ENCODE results near the gene PIGS. TPM values are rescaled to one million over a fixed set of nuclear protein-coding genes. Genes with fewer than 3 reads are reported as not detected.
A peak's percentile ranks its signal among the peaks of the same experiment; 100 is the strongest.

PIGS gene
- total and polyA plus RNA-seq, 9 of the 15 experiments (the other 6 are each of a cell fraction or from before 2014, with no cell fraction given): 47.5 to 138 (median 57.6) TPM

DNA sequence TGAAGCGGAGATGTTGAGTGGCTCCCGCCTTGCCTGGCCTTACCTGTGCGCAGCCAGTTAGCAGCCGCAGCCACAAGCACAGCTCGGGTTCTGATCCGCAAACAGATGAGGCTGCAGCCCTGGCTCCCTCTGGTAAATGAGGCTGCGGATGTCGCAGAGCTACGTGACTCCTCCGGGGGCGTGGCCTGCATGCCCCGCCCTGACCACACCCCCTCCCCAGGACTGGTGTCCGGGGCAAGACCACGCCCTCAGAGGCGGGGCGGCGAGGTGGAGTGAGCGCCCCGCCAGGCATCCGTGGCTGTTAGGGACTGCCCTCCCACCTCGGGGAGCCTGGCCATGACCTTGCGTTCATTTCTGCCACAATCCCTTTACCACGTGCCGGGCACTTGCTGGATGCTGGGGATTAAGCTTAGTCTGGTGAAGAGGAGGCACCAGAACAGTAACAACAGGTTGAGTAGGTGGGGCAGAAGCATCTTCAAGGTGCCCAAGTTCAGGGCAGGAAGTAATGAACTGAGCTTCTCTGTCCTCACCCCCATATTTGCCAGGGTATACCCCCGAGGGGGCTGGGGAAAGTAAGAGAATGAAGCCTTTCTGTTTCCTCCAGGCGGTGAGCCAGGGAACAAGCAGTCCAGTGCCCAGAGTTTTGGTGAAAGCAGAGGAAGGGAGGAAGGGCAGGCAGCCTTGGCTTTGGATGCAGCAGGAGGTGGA, 5.6 kb upstream of the PIGS start, which contains the start of gene ALDOC (continued):
- TF ChIP-seq, protein P1, sequence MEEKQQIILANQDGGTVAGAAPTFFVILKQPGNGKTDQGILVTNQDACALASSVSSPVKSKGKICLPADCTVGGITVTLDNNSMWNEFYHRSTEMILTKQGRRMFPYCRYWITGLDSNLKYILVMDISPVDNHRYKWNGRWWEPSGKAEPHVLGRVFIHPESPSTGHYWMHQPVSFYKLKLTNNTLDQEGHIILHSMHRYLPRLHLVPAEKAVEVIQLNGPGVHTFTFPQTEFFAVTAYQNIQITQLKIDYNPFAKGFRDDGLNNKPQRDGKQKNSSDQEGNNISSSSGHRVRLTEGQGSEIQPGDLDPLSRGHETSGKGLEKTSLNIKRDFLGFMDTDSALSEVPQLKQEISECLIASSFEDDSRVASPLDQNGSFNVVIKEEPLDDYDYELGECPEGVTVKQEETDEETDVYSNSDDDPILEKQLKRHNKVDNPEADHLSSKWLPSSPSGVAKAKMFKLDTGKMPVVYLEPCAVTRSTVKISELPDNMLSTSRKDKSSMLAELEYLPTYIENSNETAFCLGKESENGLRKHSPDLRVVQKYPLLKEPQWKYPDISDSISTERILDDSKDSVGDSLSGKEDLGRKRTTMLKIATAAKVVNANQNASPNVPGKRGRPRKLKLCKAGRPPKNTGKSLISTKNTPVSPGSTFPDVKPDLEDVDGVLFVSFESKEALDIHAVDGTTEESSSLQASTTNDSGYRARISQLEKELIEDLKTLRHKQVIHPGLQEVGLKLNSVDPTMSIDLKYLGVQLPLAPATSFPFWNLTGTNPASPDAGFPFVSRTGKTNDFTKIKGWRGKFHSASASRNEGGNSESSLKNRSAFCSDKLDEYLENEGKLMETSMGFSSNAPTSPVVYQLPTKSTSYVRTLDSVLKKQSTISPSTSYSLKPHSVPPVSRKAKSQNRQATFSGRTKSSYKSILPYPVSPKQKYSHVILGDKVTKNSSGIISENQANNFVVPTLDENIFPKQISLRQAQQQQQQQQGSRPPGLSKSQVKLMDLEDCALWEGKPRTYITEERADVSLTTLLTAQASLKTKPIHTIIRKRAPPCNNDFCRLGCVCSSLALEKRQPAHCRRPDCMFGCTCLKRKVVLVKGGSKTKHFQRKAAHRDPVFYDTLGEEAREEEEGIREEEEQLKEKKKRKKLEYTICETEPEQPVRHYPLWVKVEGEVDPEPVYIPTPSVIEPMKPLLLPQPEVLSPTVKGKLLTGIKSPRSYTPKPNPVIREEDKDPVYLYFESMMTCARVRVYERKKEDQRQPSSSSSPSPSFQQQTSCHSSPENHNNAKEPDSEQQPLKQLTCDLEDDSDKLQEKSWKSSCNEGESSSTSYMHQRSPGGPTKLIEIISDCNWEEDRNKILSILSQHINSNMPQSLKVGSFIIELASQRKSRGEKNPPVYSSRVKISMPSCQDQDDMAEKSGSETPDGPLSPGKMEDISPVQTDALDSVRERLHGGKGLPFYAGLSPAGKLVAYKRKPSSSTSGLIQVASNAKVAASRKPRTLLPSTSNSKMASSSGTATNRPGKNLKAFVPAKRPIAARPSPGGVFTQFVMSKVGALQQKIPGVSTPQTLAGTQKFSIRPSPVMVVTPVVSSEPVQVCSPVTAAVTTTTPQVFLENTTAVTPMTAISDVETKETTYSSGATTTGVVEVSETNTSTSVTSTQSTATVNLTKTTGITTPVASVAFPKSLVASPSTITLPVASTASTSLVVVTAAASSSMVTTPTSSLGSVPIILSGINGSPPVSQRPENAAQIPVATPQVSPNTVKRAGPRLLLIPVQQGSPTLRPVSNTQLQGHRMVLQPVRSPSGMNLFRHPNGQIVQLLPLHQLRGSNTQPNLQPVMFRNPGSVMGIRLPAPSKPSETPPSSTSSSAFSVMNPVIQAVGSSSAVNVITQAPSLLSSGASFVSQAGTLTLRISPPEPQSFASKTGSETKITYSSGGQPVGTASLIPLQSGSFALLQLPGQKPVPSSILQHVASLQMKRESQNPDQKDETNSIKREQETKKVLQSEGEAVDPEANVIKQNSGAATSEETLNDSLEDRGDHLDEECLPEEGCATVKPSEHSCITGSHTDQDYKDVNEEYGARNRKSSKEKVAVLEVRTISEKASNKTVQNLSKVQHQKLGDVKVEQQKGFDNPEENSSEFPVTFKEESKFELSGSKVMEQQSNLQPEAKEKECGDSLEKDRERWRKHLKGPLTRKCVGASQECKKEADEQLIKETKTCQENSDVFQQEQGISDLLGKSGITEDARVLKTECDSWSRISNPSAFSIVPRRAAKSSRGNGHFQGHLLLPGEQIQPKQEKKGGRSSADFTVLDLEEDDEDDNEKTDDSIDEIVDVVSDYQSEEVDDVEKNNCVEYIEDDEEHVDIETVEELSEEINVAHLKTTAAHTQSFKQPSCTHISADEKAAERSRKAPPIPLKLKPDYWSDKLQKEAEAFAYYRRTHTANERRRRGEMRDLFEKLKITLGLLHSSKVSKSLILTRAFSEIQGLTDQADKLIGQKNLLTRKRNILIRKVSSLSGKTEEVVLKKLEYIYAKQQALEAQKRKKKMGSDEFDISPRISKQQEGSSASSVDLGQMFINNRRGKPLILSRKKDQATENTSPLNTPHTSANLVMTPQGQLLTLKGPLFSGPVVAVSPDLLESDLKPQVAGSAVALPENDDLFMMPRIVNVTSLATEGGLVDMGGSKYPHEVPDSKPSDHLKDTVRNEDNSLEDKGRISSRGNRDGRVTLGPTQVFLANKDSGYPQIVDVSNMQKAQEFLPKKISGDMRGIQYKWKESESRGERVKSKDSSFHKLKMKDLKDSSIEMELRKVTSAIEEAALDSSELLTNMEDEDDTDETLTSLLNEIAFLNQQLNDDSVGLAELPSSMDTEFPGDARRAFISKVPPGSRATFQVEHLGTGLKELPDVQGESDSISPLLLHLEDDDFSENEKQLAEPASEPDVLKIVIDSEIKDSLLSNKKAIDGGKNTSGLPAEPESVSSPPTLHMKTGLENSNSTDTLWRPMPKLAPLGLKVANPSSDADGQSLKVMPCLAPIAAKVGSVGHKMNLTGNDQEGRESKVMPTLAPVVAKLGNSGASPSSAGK (IDR thresholded peaks at IDR 0.05): peak; percentile 93; the same call in 1 of the 2 replicates
- TF ChIP-seq, protein P2, sequence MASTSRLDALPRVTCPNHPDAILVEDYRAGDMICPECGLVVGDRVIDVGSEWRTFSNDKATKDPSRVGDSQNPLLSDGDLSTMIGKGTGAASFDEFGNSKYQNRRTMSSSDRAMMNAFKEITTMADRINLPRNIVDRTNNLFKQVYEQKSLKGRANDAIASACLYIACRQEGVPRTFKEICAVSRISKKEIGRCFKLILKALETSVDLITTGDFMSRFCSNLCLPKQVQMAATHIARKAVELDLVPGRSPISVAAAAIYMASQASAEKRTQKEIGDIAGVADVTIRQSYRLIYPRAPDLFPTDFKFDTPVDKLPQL (IDR thresholded peaks at IDR 0.05; ENCODE audit: extremely low read depth, insufficient read length): peak; percentile 29
- TF ChIP-seq RBM22 (IDR thresholded peaks at IDR 0.05; ENCODE audit: low read depth, low read length, poor library complexity, severe bottlenecking): no peak
- peak; percentile 92; the same call in 1 of the 2 replicates for TF ChIP-seq MTA3 (IDR thresholded peaks at IDR 0.05; ENCODE audit: borderline replicate concordance)
- TF ChIP-seq, protein P3, sequence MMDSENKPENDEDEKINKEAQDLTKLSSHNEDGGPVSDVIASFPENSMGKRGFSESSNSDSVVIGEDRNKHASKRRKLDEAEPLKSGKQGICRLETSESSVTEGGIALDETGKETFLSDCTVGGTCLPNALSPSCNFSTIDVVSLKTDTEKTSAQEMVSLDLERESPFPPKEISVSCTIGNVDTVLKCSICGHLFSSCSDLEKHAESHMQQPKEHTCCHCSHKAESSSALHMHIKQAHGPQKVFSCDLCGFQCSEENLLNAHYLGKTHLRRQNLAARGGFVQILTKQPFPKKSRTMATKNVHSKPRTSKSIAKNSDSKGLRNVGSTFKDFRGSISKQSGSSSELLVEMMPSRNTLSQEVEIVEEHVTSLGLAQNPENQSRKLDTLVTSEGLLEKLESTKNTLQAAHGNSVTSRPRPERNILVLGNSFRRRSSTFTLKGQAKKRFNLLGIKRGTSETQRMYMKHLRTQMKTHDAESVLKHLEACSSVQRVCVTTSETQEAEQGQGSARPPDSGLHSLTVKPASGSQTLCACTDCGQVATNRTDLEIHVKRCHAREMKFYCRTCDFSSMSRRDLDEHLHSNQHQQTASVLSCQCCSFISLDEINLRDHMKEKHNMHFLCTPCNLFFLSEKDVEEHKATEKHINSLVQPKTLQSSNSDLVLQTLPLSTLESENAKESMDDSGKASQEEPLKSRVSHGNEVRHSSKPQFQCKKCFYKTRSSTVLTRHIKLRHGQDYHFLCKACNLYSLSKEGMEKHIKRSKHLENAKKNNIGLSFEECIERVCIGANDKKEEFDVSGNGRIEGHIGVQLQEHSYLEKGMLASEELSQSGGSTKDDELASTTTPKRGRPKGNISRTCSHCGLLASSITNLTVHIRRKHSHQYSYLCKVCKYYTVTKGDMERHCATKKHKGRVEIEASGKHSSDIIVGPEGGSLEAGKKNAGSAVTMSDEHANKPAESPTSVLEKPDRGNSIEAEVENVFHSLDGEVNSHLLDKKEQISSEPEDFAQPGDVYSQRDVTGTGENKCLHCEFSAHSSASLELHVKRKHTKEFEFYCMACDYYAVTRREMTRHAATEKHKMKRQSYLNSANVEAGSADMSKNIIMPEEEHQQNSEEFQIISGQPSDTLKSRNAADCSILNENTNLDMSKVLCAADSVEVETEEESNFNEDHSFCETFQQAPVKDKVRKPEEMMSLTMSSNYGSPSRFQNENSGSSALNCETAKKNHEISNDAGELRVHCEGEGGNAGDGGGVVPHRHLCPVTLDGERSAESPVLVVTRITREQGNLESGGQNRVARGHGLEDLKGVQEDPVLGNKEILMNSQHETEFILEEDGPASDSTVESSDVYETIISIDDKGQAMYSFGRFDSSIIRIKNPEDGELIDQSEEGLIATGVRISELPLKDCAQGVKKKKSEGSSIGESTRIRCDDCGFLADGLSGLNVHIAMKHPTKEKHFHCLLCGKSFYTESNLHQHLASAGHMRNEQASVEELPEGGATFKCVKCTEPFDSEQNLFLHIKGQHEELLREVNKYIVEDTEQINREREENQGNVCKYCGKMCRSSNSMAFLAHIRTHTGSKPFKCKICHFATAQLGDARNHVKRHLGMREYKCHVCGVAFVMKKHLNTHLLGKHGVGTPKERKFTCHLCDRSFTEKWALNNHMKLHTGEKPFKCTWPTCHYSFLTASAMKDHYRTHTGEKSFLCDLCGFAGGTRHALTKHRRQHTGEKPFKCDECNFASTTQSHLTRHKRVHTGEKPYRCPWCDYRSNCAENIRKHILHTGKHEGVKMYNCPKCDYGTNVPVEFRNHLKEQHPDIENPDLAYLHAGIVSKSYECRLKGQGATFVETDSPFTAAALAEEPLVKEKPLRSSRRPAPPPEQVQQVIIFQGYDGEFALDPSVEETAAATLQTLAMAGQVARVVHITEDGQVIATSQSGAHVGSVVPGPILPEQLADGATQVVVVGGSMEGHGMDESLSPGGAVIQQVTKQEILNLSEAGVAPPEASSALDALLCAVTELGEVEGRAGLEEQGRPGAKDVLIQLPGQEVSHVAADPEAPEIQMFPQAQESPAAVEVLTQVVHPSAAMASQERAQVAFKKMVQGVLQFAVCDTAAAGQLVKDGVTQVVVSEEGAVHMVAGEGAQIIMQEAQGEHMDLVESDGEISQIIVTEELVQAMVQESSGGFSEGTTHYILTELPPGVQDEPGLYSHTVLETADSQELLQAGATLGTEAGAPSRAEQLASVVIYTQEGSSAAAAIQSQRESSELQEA (IDR thresholded peaks at IDR 0.05; ENCODE audit: low read depth): peak; percentile 68; the same call in 1 of the 2 replicates
- peak; percentile 74; the same call in 1 of the 2 replicates for TF ChIP-seq RB1 (IDR thresholded peaks at IDR 0.05; ENCODE audit: low read depth)
